Body of pancreas (tissue), 4 donors: Measurements from ENCODE around the gene CXCL8. TPM values are rescaled to one million over a fixed set of nuclear protein-coding genes. Genes with fewer than 3 reads are reported as not detected.

Source experiments
- ATAC-seq: fragments of 150-250 bp; one replicate; pipeline ENCODE4 v1.9.1; 2016
- DNase-seq, 4 donors: peaks; one replicate each; pipeline ENCODE4 v3.0.0-alpha.2; 2019
- H3K27ac ChIP-seq, 4 donors: fragments of 200-600 bp; sonication (generic); 1 replicate in 3 of 4; 2 replicates in 1 of 4; pipeline versions ENCODE4 v1.5.1 to v1.6.1; 2016 to 2019; ENCODE audit warnings: mild to moderate bottlenecking in 1 of 4, mixed read lengths in 1 of 4, moderate library complexity in 1 of 4
- H3K27me3 ChIP-seq, 2 donors: fragments of 200-600 bp; sonication (generic); one replicate each; pipeline ENCODE4 v1.6.0; 2016; ENCODE audit warnings: mild to moderate bottlenecking in 1 of 2
- H3K36me3 ChIP-seq, 2 donors: fragments of 200-600 bp; sonication (generic); replicated peaks in 1 of 2; 2 replicates each; pipeline ENCODE4 v1.5.1; 2016; ENCODE audit warnings: low read depth in 2 of 2; ENCODE audit not compliant: insufficient read depth in 1 of 2
- H3K4me1 ChIP-seq: fragments of 200-600 bp; sonication (generic); one replicate; pipeline ENCODE4 v1.6.0; 2016
- H3K4me3 ChIP-seq, 2 donors: fragments of 200-600 bp; sonication (generic); 1 replicate in 1 of 2; 2 replicates in 1 of 2; pipeline ENCODE4 v1.5.1; 2016 to 2019
- H3K9me3 ChIP-seq, 3 donors: fragments of 200-600 bp; sonication (generic); 1 replicate in 2 of 3; 2 replicates in 1 of 3; pipeline ENCODE4 v1.5.1; 2016
- POLR2A ChIP-seq, 3 donors: fragments of 450-650 bp; IDR thresholded peaks; one replicate each; pipeline ENCODE4 v1.6.1; 2016; ENCODE audit warnings: antibody characterized with exemption in 3 of 3, mild to moderate bottlenecking in 2 of 3
- WGBS, 2 donors: methylation state at CpG; one replicate each; pipeline ENCODE4 v1.1.5; 2017; 5-methylcytosine and 5-hydroxymethylcytosine counted together
- intact Hi-C: fragments of 100-400 bp; cut with DNase I; formaldehyde crosslinking; loops from one replicate; pipeline ENCODE4 v1.15.1; 2023
- total RNA-seq, 2 donors: library from RNA; depleted of rRNA; stranded (reverse); fragments of >200 nt; gene quantifications; one replicate each; pipeline ENCODE4 v1.1.0, GENCODE V29; 2016
- TF ChIP-seq, protein P1 (sequence below), 7 experiments: fragments of 450-650 bp in 4 of 7; fragments of 200-600 bp in 3 of 7; sonication (generic) in 3 of 7; IDR thresholded peaks; one replicate each; pipeline ENCODE4 v1.5.1; 2016 to 2019; ENCODE audit warnings: antibody characterized with exemption in 7 of 7

Gene CXCL8
- total RNA-seq, 2 donors from 2014 or later = 3.9 to 12.9 TPM

DNA sequence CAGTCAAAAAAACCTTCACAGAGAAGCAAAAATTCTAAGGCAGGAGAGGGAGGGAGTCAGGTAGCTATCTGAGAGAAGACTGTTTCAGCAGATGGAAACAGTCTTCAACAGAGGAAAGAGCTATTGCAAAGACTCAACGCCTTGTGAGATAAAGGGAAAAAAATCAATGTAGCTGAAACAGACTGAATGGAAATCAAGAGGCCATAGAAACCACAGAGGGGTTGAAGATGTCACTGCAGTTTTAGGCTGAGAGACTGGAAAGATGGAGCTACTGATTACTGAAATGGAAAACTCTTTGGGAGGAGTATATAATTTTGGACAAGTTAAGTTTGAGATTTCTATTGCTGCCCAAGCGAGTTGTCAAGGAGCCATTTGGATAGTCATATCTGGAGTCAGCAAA, 28.4 kb upstream of the CXCL8 start:
- DNase-seq = no peak
- WGBS, 2 donors = 54 to 65% methylated on average over 2 of the region's 2 CpGs
- intact Hi-C loops = no loop called here
- H3K27me3 ChIP-seq = no peaks in the 10 kb centered on the region
- ATAC-seq = no peak
- peaks cover 12% of the 10 kb centered on the region for H3K4me1 ChIP-seq
- H3K9me3 ChIP-seq = no peaks in the 10 kb centered on the region
- H3K36me3 ChIP-seq = no peaks in the 10 kb centered on the region
- no peak overlapping the region for H3K27ac ChIP-seq
- TF ChIP-seq, protein P1, sequence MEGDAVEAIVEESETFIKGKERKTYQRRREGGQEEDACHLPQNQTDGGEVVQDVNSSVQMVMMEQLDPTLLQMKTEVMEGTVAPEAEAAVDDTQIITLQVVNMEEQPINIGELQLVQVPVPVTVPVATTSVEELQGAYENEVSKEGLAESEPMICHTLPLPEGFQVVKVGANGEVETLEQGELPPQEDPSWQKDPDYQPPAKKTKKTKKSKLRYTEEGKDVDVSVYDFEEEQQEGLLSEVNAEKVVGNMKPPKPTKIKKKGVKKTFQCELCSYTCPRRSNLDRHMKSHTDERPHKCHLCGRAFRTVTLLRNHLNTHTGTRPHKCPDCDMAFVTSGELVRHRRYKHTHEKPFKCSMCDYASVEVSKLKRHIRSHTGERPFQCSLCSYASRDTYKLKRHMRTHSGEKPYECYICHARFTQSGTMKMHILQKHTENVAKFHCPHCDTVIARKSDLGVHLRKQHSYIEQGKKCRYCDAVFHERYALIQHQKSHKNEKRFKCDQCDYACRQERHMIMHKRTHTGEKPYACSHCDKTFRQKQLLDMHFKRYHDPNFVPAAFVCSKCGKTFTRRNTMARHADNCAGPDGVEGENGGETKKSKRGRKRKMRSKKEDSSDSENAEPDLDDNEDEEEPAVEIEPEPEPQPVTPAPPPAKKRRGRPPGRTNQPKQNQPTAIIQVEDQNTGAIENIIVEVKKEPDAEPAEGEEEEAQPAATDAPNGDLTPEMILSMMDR (IDR thresholded peaks at IDR 0.05) = no peak
- TF ChIP-seq POLR2A (IDR thresholded peaks at IDR 0.05) = no peak
- no peak overlapping the region for H3K4me3 ChIP-seq

DNA sequence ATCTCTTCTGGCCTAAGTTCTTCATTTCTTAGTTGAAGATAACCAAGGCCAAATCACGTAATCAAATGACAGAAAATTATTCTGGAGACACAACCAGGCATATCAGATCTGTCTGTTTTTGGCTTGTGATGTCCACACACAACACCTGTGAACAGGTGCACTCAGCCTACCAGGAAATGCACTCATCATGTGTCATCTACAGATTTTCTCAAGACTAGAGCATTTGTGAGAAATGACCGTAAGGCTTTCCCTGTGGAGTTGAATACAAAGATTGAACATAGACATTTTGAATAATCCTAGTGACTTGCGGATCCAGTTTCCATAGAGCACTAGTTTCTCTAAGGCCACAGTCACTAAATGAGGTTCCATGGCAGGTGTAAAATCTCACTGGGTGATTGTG, 26.7 kb upstream of the CXCL8 start:
- no peak for DNase-seq
- no peak overlapping the region for H3K4me3 ChIP-seq
- no peaks in the 10 kb centered on the region for H3K4me1 ChIP-seq
- no peak for ATAC-seq
- H3K36me3 ChIP-seq = no peaks in the 10 kb centered on the region
- no peaks in the 10 kb centered on the region for H3K9me3 ChIP-seq
- H3K27me3 ChIP-seq = no peaks in the 10 kb centered on the region
- intact Hi-C loops = no loop called here
- TF ChIP-seq, protein P1 (IDR thresholded peaks at IDR 0.05) = no peak
- WGBS, 2 donors = 93 to 98% methylated on average over 3 of the region's 3 CpGs
- H3K27ac ChIP-seq = no peak overlapping the region

DNA sequence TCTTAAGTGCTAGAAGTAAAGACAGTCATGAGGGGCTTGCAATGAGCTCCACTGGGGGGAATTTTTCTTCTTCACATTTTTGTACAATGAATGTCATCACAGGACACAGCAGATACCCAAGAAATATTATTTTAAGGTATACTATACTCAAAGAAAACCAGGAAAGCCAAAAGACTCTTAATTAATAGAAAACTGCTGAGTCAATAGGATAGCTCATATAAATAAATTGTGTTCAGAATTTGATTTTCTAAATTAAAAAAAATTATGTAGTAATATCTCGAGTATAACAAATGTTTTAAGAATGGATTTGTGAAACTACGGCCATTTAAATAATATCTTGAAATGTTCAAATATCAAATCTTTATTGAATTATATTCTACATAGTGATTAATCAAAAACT, 25.7 kb upstream of the CXCL8 start:
- WGBS, 2 donors = 84 to 90% methylated on average over 2 of the region's 2 CpGs
- Histone ChIP-seq H3K27me3 (no peaks in the 10 kb centered on the region), H3K9me3 (no peaks in the 10 kb centered on the region), H3K27ac (no peak overlapping the region), H3K4me3 (no peak overlapping the region), H3K36me3 (no peaks in the 10 kb centered on the region), H3K4me1 (no peaks in the 10 kb centered on the region)
- DNase-seq = no peak
- intact Hi-C loops = no loop called here
- no peak for ATAC-seq
- TF ChIP-seq, protein P1 (IDR thresholded peaks at IDR 0.05) = no peak
- no peak for TF ChIP-seq POLR2A (IDR thresholded peaks at IDR 0.05)

DNA sequence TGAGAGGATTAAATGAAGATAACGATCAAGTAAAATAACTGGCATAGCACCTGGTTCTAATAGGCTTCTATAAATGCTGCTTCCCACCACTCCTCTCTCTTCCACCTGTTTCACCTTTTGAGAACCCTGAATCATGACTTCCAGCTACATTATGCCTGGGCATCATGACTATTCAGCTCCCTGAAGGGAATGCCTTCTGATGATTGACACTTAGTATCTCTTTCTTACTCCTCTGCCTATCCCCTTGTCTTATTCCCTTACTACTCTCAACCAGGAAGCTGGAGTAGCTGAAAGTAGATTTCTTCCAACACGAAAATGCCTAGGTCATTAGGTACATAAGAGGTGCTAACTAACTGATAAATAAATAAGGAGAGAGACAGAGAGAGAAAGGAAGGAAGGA, 24.7 kb upstream of the CXCL8 start:
- H3K27ac ChIP-seq = no peak overlapping the region
- H3K4me1 ChIP-seq = no peaks in the 10 kb centered on the region
- WGBS, 2 donors = 64 to 72% methylated on average over 2 of the region's 2 CpGs
- intact Hi-C loops = no loop called here
- TF ChIP-seq, protein P1 (IDR thresholded peaks at IDR 0.05) = no peak
- no peak for TF ChIP-seq POLR2A (IDR thresholded peaks at IDR 0.05)
- no peak for ATAC-seq
- no peaks in the 10 kb centered on the region for H3K9me3 ChIP-seq
- no peak overlapping the region for H3K4me3 ChIP-seq
- H3K36me3 ChIP-seq = no peaks in the 10 kb centered on the region
- no peak for DNase-seq
- H3K27me3 ChIP-seq = no peaks in the 10 kb centered on the region
